Activated T-helper 1 cell treated with anti-CD3 and anti-CD28 coated beads, Interleukin-12 subunit alpha, Interleukin-12 subunit beta, Interleukin-2, Interleukin-4 antibody, amounts not matched to agents 30 ng/mL and 10 ng/mL and 1 ng/mL, durations not matched to agents 14 hours and 24 hours and 36 hours (primary cell): ENCODE data around the gene NFIX. TPM values are rescaled to one million over a fixed set of nuclear protein-coding genes. Genes with fewer than 3 reads are reported as not detected.
A peak's percentile ranks its signal among the peaks of the same experiment; 100 is the strongest.

Source experiments
- DNase-seq: peaks from one replicate; pipeline ENCODE4 v3.0.0; 2021; ENCODE audit warnings: low spot score
- H3K27ac Mint-ChIP-seq: one replicate; pipeline ENCODE4 v1.8.0; 2021; ENCODE audit warnings: mild to moderate bottlenecking, mixed read lengths
- H3K27me3 Mint-ChIP-seq: one replicate; pipeline ENCODE4 v1.8.0; 2022; ENCODE audit warnings: mild to moderate bottlenecking, moderate library complexity, mixed read lengths; ENCODE audit not compliant: insufficient read depth
- H3K36me3 Mint-ChIP-seq: one replicate; pipeline ENCODE4 v1.8.0; 2021; ENCODE audit warnings: low read depth, mixed read lengths
- H3K4me1 Mint-ChIP-seq: one replicate; pipeline ENCODE4 v1.8.0; 2021; ENCODE audit warnings: low read depth, mixed read lengths
- H3K4me3 Mint-ChIP-seq: one replicate; pipeline ENCODE4 v1.8.0; 2021; ENCODE audit warnings: mild to moderate bottlenecking, moderate library complexity, mixed read lengths
- H3K9me3 Mint-ChIP-seq: one replicate; pipeline ENCODE4 v1.8.0; 2021; ENCODE audit warnings: mixed read lengths
- intact Hi-C: fragments of 100-400 bp; cut with micrococcal nuclease; formaldehyde crosslinking; loops from one replicate; pipeline ENCODE4 v1.15.1; 2024
- total RNA-seq: library from RNA; stranded (reverse); gene quantifications from 2 replicates; pipeline ENCODE4 v1.2.3, GENCODE V29; 2022

NFIX gene
- total RNA-seq, 1 donor from 2014 or later: 8.0 TPM

- H3K4me3 Mint-ChIP-seq: no peak overlapping the region
- H3K9me3 Mint-ChIP-seq: no peaks in the 10 kb centered on the region
- no peak overlapping the region for H3K27ac Mint-ChIP-seq
- no peaks in the 10 kb centered on the region for H3K36me3 Mint-ChIP-seq
- DNase-seq: no peak
- H3K27me3 Mint-ChIP-seq: peaks cover 27% of the 10 kb centered on the region
- peaks cover 6% of the 10 kb centered on the region for H3K4me1 Mint-ChIP-seq
- intact Hi-C loops: loop anchor here (2.0 kb wide), 1 partner anchor 28 kb away; no protein-coding TSS in a partner anchor
These were observed 65.1 kb downstream of the NFIX start for GRCh38 chr19:13060233-13060963.

- intact Hi-C loops: loop anchor here (1.0 to 2.0 kb wide), 5 partner anchors 28 to 96 kb away; no protein-coding TSS in a partner anchor
- H3K4me3 Mint-ChIP-seq: peak overlapping the region; percentile 62
These were observed 66.0 kb downstream of the NFIX start for GRCh38 chr19:13060964-13061927.

GRCh38 chr19:13062317-13062716 lies 67.0 kb downstream of the NFIX start:
- no peaks in the 10 kb centered on the region for H3K9me3 Mint-ChIP-seq
- H3K27me3 Mint-ChIP-seq: peaks cover 22% of the 10 kb centered on the region
- no peak overlapping the region for H3K4me3 Mint-ChIP-seq
- H3K27ac Mint-ChIP-seq: no peak overlapping the region
- peaks cover 6% of the 10 kb centered on the region for H3K4me1 Mint-ChIP-seq
- no peaks in the 10 kb centered on the region for H3K36me3 Mint-ChIP-seq
- intact Hi-C loops: no loop called here
- no peak for DNase-seq

More at GRCh38 chr19:13060964-13061927, 66.0 kb downstream of the NFIX start:
- Mint-ChIP-seq H3K27me3 (peaks cover 25% of the 10 kb centered on the region), H3K27ac (no peak overlapping the region), H3K36me3 (no peaks in the 10 kb centered on the region), H3K4me1 (peaks cover 6% of the 10 kb centered on the region), H3K9me3 (no peaks in the 10 kb centered on the region)
- peak; percentile 68 for DNase-seq

GRCh38 chr19:13063461-13064091 lies 68.3 kb downstream of the NFIX start:
- Mint-ChIP-seq H3K27me3 (peaks cover 22% of the 10 kb centered on the region), H3K27ac (no peak overlapping the region), H3K4me3 (no peak overlapping the region), H3K36me3 (no peaks in the 10 kb centered on the region), H3K9me3 (no peaks in the 10 kb centered on the region), H3K4me1 (peaks cover 6% of the 10 kb centered on the region)
- no peak for DNase-seq
- intact Hi-C loops: no loop called here

GRCh38 chr19:13064092-13064489 lies 68.8 kb downstream of the NFIX start:
- intact Hi-C loops: no loop called here

GRCh38 chr19:13066226-13066625 lies 71.0 kb downstream of the NFIX start:
- H3K27ac Mint-ChIP-seq: no peak overlapping the region
- DNase-seq: no peak
- no peak overlapping the region for H3K4me3 Mint-ChIP-seq
- H3K4me1 Mint-ChIP-seq: peaks cover 4% of the 10 kb centered on the region
- H3K9me3 Mint-ChIP-seq: no peaks in the 10 kb centered on the region
- no peaks in the 10 kb centered on the region for H3K36me3 Mint-ChIP-seq
- intact Hi-C loops: no loop called here
- H3K27me3 Mint-ChIP-seq: peaks cover 17% of the 10 kb centered on the region

More at GRCh38 chr19:13064092-13064489, 68.8 kb downstream of the NFIX start:
- H3K4me1 Mint-ChIP-seq: peaks cover 6% of the 10 kb centered on the region
- H3K9me3 Mint-ChIP-seq: no peaks in the 10 kb centered on the region
- no peak for DNase-seq
- H3K4me3 Mint-ChIP-seq: no peak overlapping the region
- H3K27me3 Mint-ChIP-seq: peaks cover 22% of the 10 kb centered on the region
- H3K36me3 Mint-ChIP-seq: no peaks in the 10 kb centered on the region
- no peak overlapping the region for H3K27ac Mint-ChIP-seq

GRCh38 chr19:13066933-13067807 lies 71.9 kb downstream of the NFIX start:
- no peak for DNase-seq
- Mint-ChIP-seq H3K27me3 (peaks cover 14% of the 10 kb centered on the region), H3K4me1 (no peaks in the 10 kb centered on the region), H3K4me3 (no peak overlapping the region), H3K27ac (no peak overlapping the region), H3K36me3 (no peaks in the 10 kb centered on the region), H3K9me3 (no peaks in the 10 kb centered on the region)
- intact Hi-C loops: no loop called here

GRCh38 chr19:13068085-13068846 lies 73.0 kb downstream of the NFIX start:
- Mint-ChIP-seq H3K27ac (no peak overlapping the region), H3K4me3 (no peak overlapping the region), H3K4me1 (no peaks in the 10 kb centered on the region), H3K9me3 (no peaks in the 10 kb centered on the region), H3K27me3 (peaks cover 9% of the 10 kb centered on the region), H3K36me3 (no peaks in the 10 kb centered on the region)
- DNase-seq: no peak
- intact Hi-C loops: no loop called here

- Mint-ChIP-seq H3K4me1 (no peaks in the 10 kb centered on the region), H3K27ac (no peak overlapping the region), H3K27me3 (peaks cover 5% of the 10 kb centered on the region), H3K9me3 (no peaks in the 10 kb centered on the region), H3K36me3 (no peaks in the 10 kb centered on the region), H3K4me3 (no peak overlapping the region)
- intact Hi-C loops: no loop called here
- DNase-seq: no peak
These were observed 74.4 kb downstream of the NFIX start for GRCh38 chr19:13069415-13070359.

GRCh38 chr19:13070425-13071140 lies 75.3 kb downstream of the NFIX start:
- Mint-ChIP-seq H3K9me3 (no peaks in the 10 kb centered on the region), H3K27ac (no peak overlapping the region), H3K36me3 (no peaks in the 10 kb centered on the region), H3K4me1 (no peaks in the 10 kb centered on the region), H3K27me3 (peaks cover 2% of the 10 kb centered on the region), H3K4me3 (no peak overlapping the region)
- intact Hi-C loops: no loop called here
- DNase-seq: no peak
